ENCODE results near the gene DPH3. TPM values are rescaled to one million over a fixed set of nuclear protein-coding genes. Genes with fewer than 3 reads are reported as not detected.

DPH3 gene
- total and polyA plus RNA-seq, 2 donors (not counting 3 experiments of a cell fraction or from before 2014, with no cell fraction given): 7.7 to 28.7 TPM

DNA sequence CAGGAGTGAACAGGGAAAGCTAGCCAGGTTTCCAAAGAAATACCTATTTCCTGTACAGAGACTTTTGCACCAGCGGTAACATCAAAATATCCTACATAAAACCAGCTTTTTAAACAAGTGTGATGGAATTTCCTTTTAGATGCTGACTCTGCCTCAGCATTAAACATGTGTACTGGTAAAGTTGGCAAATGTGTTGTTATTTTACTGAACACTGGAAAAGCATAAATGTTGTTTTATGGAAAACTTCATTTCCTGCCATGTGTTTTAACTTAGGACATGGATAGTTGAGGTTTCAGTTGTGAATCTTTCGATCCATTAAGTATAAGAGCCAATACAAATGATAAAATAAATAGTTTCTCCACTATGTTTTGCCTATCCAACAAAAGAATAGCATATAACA lies 15.9 kb upstream of the DPH3 start:
- Histone ChIP-seq H3K79me2 (ENCODE audit: control insufficient read depth, insufficient read depth, low read length) (no peaks in the 10 kb centered on the region), H3K27me3 (ENCODE audit: control insufficient read depth in 2 of 2, insufficient read depth in 2 of 2, low read length in 2 of 2) (no peaks in the 10 kb centered on the region), H3K9me1 (replicated peaks; ENCODE audit: control insufficient read depth, extremely low read depth, insufficient read depth, low read length) (no peaks in the 10 kb centered on the region), H3K9me3 (replicated peaks; ENCODE audit: control insufficient read depth, insufficient read depth, low read length) (no peaks in the 10 kb centered on the region), H3K4me1 (ENCODE audit: control insufficient read depth, extremely low read depth, insufficient read depth, low read length) (peaks cover 24% of the 10 kb centered on the region), H3K4me3 (replicated peaks in 1 of 3; ENCODE audit: insufficient read depth in 1 of 3, low read depth in 1 of 3, low read length in 3 of 3) (no peak overlapping the region), H3K36me3 (ENCODE audit: control insufficient read depth in 2 of 2, extremely low read depth in 1 of 2, insufficient read depth in 2 of 2, low read length in 2 of 2) (no peaks in the 10 kb centered on the region), H4K20me1 (replicated peaks; ENCODE audit: control insufficient read depth, extremely low read depth, insufficient read depth, low read length) (no peaks in the 10 kb centered on the region), H2AFZ (ENCODE audit: low read depth, low read length) (no peak overlapping the region), H3K27ac (ENCODE audit: insufficient read depth, low read depth, low read length) (no peak overlapping the region), H3K9ac (replicated peaks; ENCODE audit: extremely low read depth, insufficient read depth, low read length) (no peak overlapping the region), H3K4me2 (ENCODE audit: insufficient read depth, low read length) (peak overlapping the region; percentile 66)
- DNase-seq (ENCODE audit: low read depth, low spot score): peak; percentile 77
- no TSS peak for BruUV-seq (replicated peaks)
- dilution Hi-C loops (cut with MboI; ENCODE audit: extremely low pct_ligation_motif_present, low sequenced_read_pairs): no loop called here
- peak; percentile 88 for FAIRE-seq
- no peak for TF ChIP-seq FOS (IDR thresholded peaks at IDR 0.05; ENCODE audit: borderline replicate concordance, insufficient read depth, low read length)
- POLR2A ChIA-PET: no interaction called here
- intact Hi-C loops (cut with micrococcal nuclease): no loop called here
- CTCF ChIA-PET: interaction anchor here (0.7 to 2.7 kb wide), 5 partner anchors 10 to 236 kb away, joined by 3 to 26 read pairs (median 3); no protein-coding TSS in a partner anchor

DNA sequence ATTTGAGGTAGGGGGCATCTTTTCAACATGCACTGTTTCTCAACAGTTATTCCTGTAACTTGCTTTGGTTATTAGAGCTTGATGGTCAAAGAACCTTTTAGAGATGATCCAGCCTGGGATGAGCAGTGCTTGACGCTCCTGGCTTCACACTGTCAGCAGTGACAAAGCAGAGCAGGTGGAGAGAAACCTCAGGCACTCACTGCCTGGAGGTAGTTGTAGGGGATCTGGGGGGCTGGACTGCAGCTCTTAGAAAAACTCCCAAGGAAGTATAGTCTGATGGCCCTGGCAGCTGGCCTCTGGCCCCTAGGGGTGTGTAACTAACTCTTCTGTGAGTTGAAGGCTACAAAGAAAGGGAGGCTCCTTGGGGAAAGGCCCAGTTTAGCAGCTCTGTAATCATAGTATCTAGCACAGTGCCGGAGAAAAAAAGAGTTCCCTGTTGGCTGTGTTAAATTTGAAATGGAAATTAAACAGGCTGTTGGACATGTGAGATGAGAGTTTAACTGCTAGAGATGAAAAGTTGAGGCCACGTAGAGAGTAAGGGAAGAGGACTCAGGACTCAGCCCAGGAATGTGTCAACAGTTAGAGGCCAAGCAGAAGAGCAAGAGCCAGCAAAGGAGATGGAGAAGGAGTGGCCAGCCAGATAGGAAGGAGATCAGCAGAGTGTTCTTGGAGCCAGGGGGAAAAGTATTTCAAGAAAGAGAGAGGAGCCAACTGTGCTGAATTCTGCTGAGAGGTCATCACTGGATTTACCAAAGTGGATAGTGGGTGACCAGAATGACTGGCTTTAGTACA lies 14.5 kb upstream of the DPH3 start:
- H3K27ac ChIP-seq (ENCODE audit: insufficient read depth, low read depth, low read length): no peak overlapping the region
- dilution Hi-C loops (cut with MboI; ENCODE audit: extremely low pct_ligation_motif_present, low sequenced_read_pairs): no loop called here

More for the DNA sequence above, 14.5 kb upstream of the DPH3 start:
- Histone ChIP-seq H3K9ac (replicated peaks; ENCODE audit: extremely low read depth, insufficient read depth, low read length) (no peak overlapping the region), H3K4me3 (replicated peaks in 1 of 3; ENCODE audit: insufficient read depth in 1 of 3, low read depth in 1 of 3, low read length in 3 of 3) (no peak overlapping the region), H4K20me1 (replicated peaks; ENCODE audit: control insufficient read depth, extremely low read depth, insufficient read depth, low read length) (no peaks in the 10 kb centered on the region), H3K36me3 (ENCODE audit: control insufficient read depth in 2 of 2, extremely low read depth in 1 of 2, insufficient read depth in 2 of 2, low read length in 2 of 2) (no peaks in the 10 kb centered on the region), H2AFZ (ENCODE audit: low read depth, low read length) (no peak overlapping the region), H3K79me2 (ENCODE audit: control insufficient read depth, insufficient read depth, low read length) (no peaks in the 10 kb centered on the region), H3K4me1 (ENCODE audit: control insufficient read depth, extremely low read depth, insufficient read depth, low read length) (peaks cover 24% of the 10 kb centered on the region), H3K9me3 (replicated peaks; ENCODE audit: control insufficient read depth, insufficient read depth, low read length) (no peaks in the 10 kb centered on the region), H3K27me3 (ENCODE audit: control insufficient read depth in 2 of 2, insufficient read depth in 2 of 2, low read length in 2 of 2) (no peaks in the 10 kb centered on the region), H3K4me2 (ENCODE audit: insufficient read depth, low read length) (no peak overlapping the region), H3K9me1 (replicated peaks; ENCODE audit: control insufficient read depth, extremely low read depth, insufficient read depth, low read length) (no peaks in the 10 kb centered on the region)
- TF ChIP-seq GATA2 (IDR thresholded peaks at IDR 0.05; ENCODE audit: insufficient read depth, insufficient read length, low read depth, low read length): no peak
- no peak for TF ChIP-seq EZH2 (IDR thresholded peaks at IDR 0.05; ENCODE audit: borderline replicate concordance, low read depth, low read length, severe bottlenecking)
- no peak for TF ChIP-seq JUN (IDR thresholded peaks at IDR 0.05; ENCODE audit: borderline replicate concordance, insufficient read depth, insufficient read length, low read depth)
- TF ChIP-seq MYC (IDR thresholded peaks at IDR 0.05; ENCODE audit: low read depth, low read length): no peak
- TF ChIP-seq, protein P1, sequence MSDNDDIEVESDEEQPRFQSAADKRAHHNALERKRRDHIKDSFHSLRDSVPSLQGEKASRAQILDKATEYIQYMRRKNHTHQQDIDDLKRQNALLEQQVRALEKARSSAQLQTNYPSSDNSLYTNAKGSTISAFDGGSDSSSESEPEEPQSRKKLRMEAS (IDR thresholded peaks at IDR 0.05; ENCODE audit: insufficient read depth, insufficient read length): no peak
- TF ChIP-seq, protein P2, sequence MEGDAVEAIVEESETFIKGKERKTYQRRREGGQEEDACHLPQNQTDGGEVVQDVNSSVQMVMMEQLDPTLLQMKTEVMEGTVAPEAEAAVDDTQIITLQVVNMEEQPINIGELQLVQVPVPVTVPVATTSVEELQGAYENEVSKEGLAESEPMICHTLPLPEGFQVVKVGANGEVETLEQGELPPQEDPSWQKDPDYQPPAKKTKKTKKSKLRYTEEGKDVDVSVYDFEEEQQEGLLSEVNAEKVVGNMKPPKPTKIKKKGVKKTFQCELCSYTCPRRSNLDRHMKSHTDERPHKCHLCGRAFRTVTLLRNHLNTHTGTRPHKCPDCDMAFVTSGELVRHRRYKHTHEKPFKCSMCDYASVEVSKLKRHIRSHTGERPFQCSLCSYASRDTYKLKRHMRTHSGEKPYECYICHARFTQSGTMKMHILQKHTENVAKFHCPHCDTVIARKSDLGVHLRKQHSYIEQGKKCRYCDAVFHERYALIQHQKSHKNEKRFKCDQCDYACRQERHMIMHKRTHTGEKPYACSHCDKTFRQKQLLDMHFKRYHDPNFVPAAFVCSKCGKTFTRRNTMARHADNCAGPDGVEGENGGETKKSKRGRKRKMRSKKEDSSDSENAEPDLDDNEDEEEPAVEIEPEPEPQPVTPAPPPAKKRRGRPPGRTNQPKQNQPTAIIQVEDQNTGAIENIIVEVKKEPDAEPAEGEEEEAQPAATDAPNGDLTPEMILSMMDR (IDR thresholded peaks at IDR 0.05; ENCODE audit: extremely low read depth in 1 of 2, insufficient read depth in 1 of 2, low read depth in 1 of 2, low read length in 2 of 2): no peak
- no peak for TF ChIP-seq POLR2A (IDR thresholded peaks at IDR 0.05; ENCODE audit: low read depth, low read length)
- TF ChIP-seq FOS (IDR thresholded peaks at IDR 0.05; ENCODE audit: borderline replicate concordance, insufficient read depth, low read length): no peak
- TF ChIP-seq POLR2AphosphoS5 (IDR thresholded peaks at IDR 0.05; ENCODE audit: insufficient read depth, low read depth, low read length): no peak
- BruUV-seq (replicated peaks): no TSS peak
- ChIA-PET CTCF (interaction anchor here (0.7 to 2.7 kb wide), 3 partner anchors 11 to 12 kb away, joined by 4 to 26 read pairs (median 5); no protein-coding TSS in a partner anchor), POLR2A (no interaction called here)
- DNase-seq (ENCODE audit: low read depth, low spot score) (no peak), FAIRE-seq (no peak)
- intact Hi-C loops (cut with micrococcal nuclease): no loop called here
